Neural cell (in vitro differentiated cells): ENCODE results near the gene COL20A1. TPM values are rescaled to one million over a fixed set of nuclear protein-coding genes. Genes with fewer than 3 reads are reported as not detected.

ENCODE experiments used
- H2AFZ ChIP-seq: fragments of 200-600, 300-800 bp; sonication (generic), shearing (Covaris generic); 2 replicates; pipeline ENCODE4 v1.6.0; 2014; ENCODE audit warnings: low read depth, mild to moderate bottlenecking, antibody characterized with exemption, low read length, moderate library complexity
- H3F3A ChIP-seq: fragments of 200-600 bp; shearing (Covaris generic); 2 replicates; pipeline ENCODE4 v1.6.1; 2016; ENCODE audit warnings: mild to moderate bottlenecking, moderate library complexity, mixed read lengths, antibody characterized with exemption, low read length; ENCODE audit not compliant: insufficient read depth, poor library complexity, severe bottlenecking
- H3K27ac ChIP-seq: fragments of 200-600, 300-800 bp; sonication (generic), shearing (Covaris generic); 2 replicates; pipeline ENCODE4 v1.5.1; 2014; ENCODE audit warnings: mild to moderate bottlenecking, low read length, moderate library complexity
- H3K27me3 ChIP-seq: fragments of 300-800, 200-600 bp; sonication (generic), shearing (Covaris generic); 2 replicates; pipeline ENCODE4 v1.6.0; 2014; ENCODE audit warnings: mild to moderate bottlenecking, low read depth, low read length, moderate library complexity; ENCODE audit not compliant: insufficient read depth
- H3K36me3 ChIP-seq: fragments of 300-800, 200-600 bp; sonication (generic), shearing (Covaris generic); 2 replicates; pipeline ENCODE4 v1.5.1; 2014; ENCODE audit warnings: mild to moderate bottlenecking, antibody characterized with exemption, low read length, moderate library complexity; ENCODE audit not compliant: insufficient read depth
- H3K4me2 ChIP-seq: fragments of 300-800, 200-600 bp; sonication (generic), shearing (Covaris generic); 2 replicates; pipeline ENCODE4 v1.6.0; 2014; ENCODE audit warnings: mild to moderate bottlenecking, low read length
- H3K4me3 ChIP-seq: fragments of 300-800, 200-600 bp; sonication (generic), shearing (Covaris generic); 2 replicates; pipeline ENCODE4 v1.5.1; 2014; ENCODE audit warnings: mild to moderate bottlenecking, low read length, moderate library complexity
- H3K79me2 ChIP-seq: fragments of 200-600 bp; shearing (Covaris generic); replicated peaks from 2 replicates; pipeline ENCODE4 v1.6.0; 2014; ENCODE audit warnings: mild to moderate bottlenecking, low read length, moderate library complexity; ENCODE audit not compliant: insufficient read depth
- H3K9ac ChIP-seq: fragments of 300-800, 200-600 bp; sonication (generic), shearing (Covaris generic); 2 replicates; pipeline ENCODE4 v1.6.1; 2016; ENCODE audit warnings: mild to moderate bottlenecking, low read length, mixed read lengths
- H3K9me2 ChIP-seq: fragments of 200-600 bp; shearing (Covaris generic); 2 replicates; pipeline ENCODE4 v1.6.1; 2016; ENCODE audit warnings: mild to moderate bottlenecking, low read length, mixed read lengths; ENCODE audit not compliant: insufficient read depth
- H3K9me3 ChIP-seq: fragments of 200-600, 300-800 bp; sonication (generic), shearing (Covaris generic); 2 replicates; pipeline ENCODE4 v1.6.1; 2016; ENCODE audit warnings: mild to moderate bottlenecking, mixed run types, low read length, moderate library complexity, mixed read lengths
- H4K20me1 ChIP-seq: fragments of 200-600 bp; shearing (Covaris generic); 2 replicates; pipeline ENCODE4 v1.6.1; 2016; ENCODE audit warnings: mild to moderate bottlenecking, mixed run types; ENCODE audit not compliant: insufficient read depth
- EP300 ChIP-seq: fragments of 450-650 bp; conservative IDR thresholded peaks from 2 replicates; pipeline ENCODE4 v1.6.1; 2014; ENCODE audit warnings: antibody characterized with exemption, mild to moderate bottlenecking, moderate library complexity; ENCODE audit not compliant: poor library complexity, severe bottlenecking
- MXI1 ChIP-seq: fragments of 450-650 bp; conservative IDR thresholded peaks from 2 replicates; pipeline ENCODE4 v1.6.1; 2014; ENCODE audit warnings: antibody characterized with exemption, mild to moderate bottlenecking; ENCODE audit not compliant: poor library complexity, severe bottlenecking
- POLR2AphosphoS5 ChIP-seq: IDR thresholded peaks from 2 replicates; pipeline ENCODE4 v1.6.1; 2012
- RAD21 ChIP-seq: fragments of 450-650 bp; conservative IDR thresholded peaks from 2 replicates; pipeline ENCODE4 v1.6.1; 2014; ENCODE audit warnings: antibody characterized with exemption, mild to moderate bottlenecking, moderate library complexity
- SMC3 ChIP-seq: fragments of 450-650 bp; conservative IDR thresholded peaks from 2 replicates; pipeline ENCODE4 v1.6.1; 2014; ENCODE audit warnings: antibody characterized with exemption, mild to moderate bottlenecking, moderate library complexity; ENCODE audit not compliant: poor library complexity
- polyA plus RNA-seq: library from polyadenylated mRNA; depleted of rRNA; stranded (reverse); fragments of >200 nt; gene quantifications from 2 replicates; pipeline ENCODE4 v1.2.3, GENCODE V29; 2014
- small RNA-seq, 3 experiments: library from RNA; depleted of rRNA; stranded (forward); fragments of <200 nt; gene quantifications; one replicate each; pipeline ENCODE3, GENCODE V24; 2012
- TF ChIP-seq, protein P1 (sequence below): IDR thresholded peaks from 2 replicates; pipeline ENCODE4 v1.6.1; 2012; ENCODE audit warnings: borderline replicate concordance
- TF ChIP-seq, protein P2 (sequence below): fragments of 450-650 bp; IDR thresholded peaks from 2 replicates; pipeline ENCODE4 v1.5.1; 2014; ENCODE audit warnings: antibody characterized with exemption, mild to moderate bottlenecking, moderate library complexity; ENCODE audit not compliant: poor library complexity, severe bottlenecking

The COL20A1 gene
- polyA plus RNA-seq, 1 donor from 2014 or later, result 1.1 TPM

DNA sequence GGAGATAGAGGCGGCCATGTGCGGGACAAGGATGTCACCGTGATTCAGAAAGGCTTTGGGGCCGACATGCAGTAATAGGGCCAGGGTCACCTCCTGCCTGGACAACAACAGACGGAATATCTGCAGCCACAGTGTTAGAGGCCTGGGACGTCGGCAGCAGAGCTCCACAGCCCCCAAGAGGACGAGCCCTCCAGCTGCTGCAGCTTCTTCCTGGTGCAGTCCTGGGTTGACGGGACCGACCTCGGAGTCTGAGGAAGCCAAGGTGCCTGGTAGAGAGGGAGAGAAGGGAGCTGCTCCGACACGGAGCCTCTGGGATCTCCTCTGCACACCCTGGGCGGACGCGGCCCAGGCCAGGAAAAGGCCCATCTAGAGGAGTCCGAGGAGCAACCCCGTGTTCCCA, 91.3 kb downstream of the COL20A1 start:
- Histone ChIP-seq H3K9me2 (no peaks in the 10 kb centered on the region), H3K79me2 (no peaks in the 10 kb centered on the region), H3F3A (no peaks in the 10 kb centered on the region), H3K36me3 (no peaks in the 10 kb centered on the region), H2AFZ (no peak overlapping the region), H3K4me2 (no peak overlapping the region), H4K20me1 (no peaks in the 10 kb centered on the region), H3K9ac (no peak overlapping the region), H3K27ac (no peak overlapping the region), H3K9me3 (peaks cover 3% of the 10 kb centered on the region), H3K4me3 (no peak overlapping the region), H3K27me3 (no peaks in the 10 kb centered on the region)
- TF ChIP-seq, protein P1, sequence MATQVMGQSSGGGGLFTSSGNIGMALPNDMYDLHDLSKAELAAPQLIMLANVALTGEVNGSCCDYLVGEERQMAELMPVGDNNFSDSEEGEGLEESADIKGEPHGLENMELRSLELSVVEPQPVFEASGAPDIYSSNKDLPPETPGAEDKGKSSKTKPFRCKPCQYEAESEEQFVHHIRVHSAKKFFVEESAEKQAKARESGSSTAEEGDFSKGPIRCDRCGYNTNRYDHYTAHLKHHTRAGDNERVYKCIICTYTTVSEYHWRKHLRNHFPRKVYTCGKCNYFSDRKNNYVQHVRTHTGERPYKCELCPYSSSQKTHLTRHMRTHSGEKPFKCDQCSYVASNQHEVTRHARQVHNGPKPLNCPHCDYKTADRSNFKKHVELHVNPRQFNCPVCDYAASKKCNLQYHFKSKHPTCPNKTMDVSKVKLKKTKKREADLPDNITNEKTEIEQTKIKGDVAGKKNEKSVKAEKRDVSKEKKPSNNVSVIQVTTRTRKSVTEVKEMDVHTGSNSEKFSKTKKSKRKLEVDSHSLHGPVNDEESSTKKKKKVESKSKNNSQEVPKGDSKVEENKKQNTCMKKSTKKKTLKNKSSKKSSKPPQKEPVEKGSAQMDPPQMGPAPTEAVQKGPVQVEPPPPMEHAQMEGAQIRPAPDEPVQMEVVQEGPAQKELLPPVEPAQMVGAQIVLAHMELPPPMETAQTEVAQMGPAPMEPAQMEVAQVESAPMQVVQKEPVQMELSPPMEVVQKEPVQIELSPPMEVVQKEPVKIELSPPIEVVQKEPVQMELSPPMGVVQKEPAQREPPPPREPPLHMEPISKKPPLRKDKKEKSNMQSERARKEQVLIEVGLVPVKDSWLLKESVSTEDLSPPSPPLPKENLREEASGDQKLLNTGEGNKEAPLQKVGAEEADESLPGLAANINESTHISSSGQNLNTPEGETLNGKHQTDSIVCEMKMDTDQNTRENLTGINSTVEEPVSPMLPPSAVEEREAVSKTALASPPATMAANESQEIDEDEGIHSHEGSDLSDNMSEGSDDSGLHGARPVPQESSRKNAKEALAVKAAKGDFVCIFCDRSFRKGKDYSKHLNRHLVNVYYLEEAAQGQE, result no peak
- TF ChIP-seq RAD21, result no peak
- TF ChIP-seq POLR2AphosphoS5, result no peak
- TF ChIP-seq, protein P2, sequence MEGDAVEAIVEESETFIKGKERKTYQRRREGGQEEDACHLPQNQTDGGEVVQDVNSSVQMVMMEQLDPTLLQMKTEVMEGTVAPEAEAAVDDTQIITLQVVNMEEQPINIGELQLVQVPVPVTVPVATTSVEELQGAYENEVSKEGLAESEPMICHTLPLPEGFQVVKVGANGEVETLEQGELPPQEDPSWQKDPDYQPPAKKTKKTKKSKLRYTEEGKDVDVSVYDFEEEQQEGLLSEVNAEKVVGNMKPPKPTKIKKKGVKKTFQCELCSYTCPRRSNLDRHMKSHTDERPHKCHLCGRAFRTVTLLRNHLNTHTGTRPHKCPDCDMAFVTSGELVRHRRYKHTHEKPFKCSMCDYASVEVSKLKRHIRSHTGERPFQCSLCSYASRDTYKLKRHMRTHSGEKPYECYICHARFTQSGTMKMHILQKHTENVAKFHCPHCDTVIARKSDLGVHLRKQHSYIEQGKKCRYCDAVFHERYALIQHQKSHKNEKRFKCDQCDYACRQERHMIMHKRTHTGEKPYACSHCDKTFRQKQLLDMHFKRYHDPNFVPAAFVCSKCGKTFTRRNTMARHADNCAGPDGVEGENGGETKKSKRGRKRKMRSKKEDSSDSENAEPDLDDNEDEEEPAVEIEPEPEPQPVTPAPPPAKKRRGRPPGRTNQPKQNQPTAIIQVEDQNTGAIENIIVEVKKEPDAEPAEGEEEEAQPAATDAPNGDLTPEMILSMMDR, result no peak
- no peak for TF ChIP-seq EP300
- no peak for TF ChIP-seq SMC3
- TF ChIP-seq MXI1, result no peak

Small RNAs within 50 kb of the gene (small RNA-seq; reads per million reads assigned to genes)
- gene MIR4326 (0 to 9.4 (median 4.6) reads per million in 3 experiments), gene RNU6-994P (0 to 0.46 (median 0.06) reads per million in 3 experiments)

Other genes starting within 250 kb of the COL20A1 start
- 36.9 and 38.2 TPM in 2 replicates for gene YTHDF1, start 77.1 kb upstream of the COL20A1 start, polyA plus RNA-seq
- gene BIRC7, start 57.3 kb upstream of the COL20A1 start, polyA plus RNA-seq, result not detected in 2 replicates
- 11.2 and 18.7 TPM in 2 replicates for gene NKAIN4, start 38.7 kb upstream of the COL20A1 start, polyA plus RNA-seq
- gene ARFGAP1, start 20.4 kb upstream of the COL20A1 start, polyA plus RNA-seq, result 70.2 and 82.0 TPM in 2 replicates
- gene CHRNA4, start 68.2 kb downstream of the COL20A1 start, polyA plus RNA-seq, result 6.8 and 10.5 TPM in 2 replicates
- gene KCNQ2, start 179.5 kb downstream of the COL20A1 start, polyA plus RNA-seq, result 84.7 and 88.8 TPM in 2 replicates
- gene EEF1A2, start 205.9 kb downstream of the COL20A1 start, polyA plus RNA-seq, result 208 and 260 TPM in 2 replicates
- gene PPDPF, start 227.6 kb downstream of the COL20A1 start, polyA plus RNA-seq, result 95.1 and 106 TPM in 2 replicates
- gene PTK6, start 244.2 kb downstream of the COL20A1 start, polyA plus RNA-seq, result not detected in 2 replicates